Trophoblast cell (in vitro differentiated cells and primary cell): Measurements from ENCODE around the gene STX10.

Experiments used
- DNase-seq, 2 donors: peaks; one replicate each; pipeline ENCODE4 v3.0.0-alpha.2; 2016
- H2AFZ ChIP-seq: 2 replicates; pipeline ENCODE4 v1.6.1; 2013; ENCODE audit warnings: low read length, moderate library complexity, mild to moderate bottlenecking; ENCODE audit not compliant: insufficient read depth, poor library complexity
- H2AK5ac ChIP-seq: 2 replicates; pipeline ENCODE4 v1.6.1; 2013; ENCODE audit warnings: mild to moderate bottlenecking, low read length
- H2BK120ac ChIP-seq: 2 replicates; pipeline ENCODE4 v1.6.1; 2013; ENCODE audit warnings: low read length, mild to moderate bottlenecking, moderate library complexity; ENCODE audit not compliant: insufficient read depth, poor library complexity
- H2BK12ac ChIP-seq: 2 replicates; pipeline ENCODE4 v1.6.1; 2013; ENCODE audit warnings: mild to moderate bottlenecking, low read length, moderate library complexity
- H2BK5ac ChIP-seq: 2 replicates; pipeline ENCODE4 v1.6.1; 2013; ENCODE audit warnings: low read length, low read depth, moderate library complexity, mild to moderate bottlenecking; ENCODE audit not compliant: poor library complexity
- H3K14ac ChIP-seq: 2 replicates; pipeline ENCODE4 v1.6.1; 2013; ENCODE audit warnings: mild to moderate bottlenecking, low read length
- H3K18ac ChIP-seq: 2 replicates; pipeline ENCODE4 v1.6.1; 2013; ENCODE audit warnings: mild to moderate bottlenecking, low read length
- H3K23ac ChIP-seq: 2 replicates; pipeline ENCODE4 v1.6.1; 2013; ENCODE audit warnings: low read length
- H3K27ac ChIP-seq: 2 replicates; pipeline ENCODE4 v1.5.1; 2013; ENCODE audit warnings: low read depth, mild to moderate bottlenecking, inconsistent platforms, low read length, moderate library complexity
- H3K27me3 ChIP-seq: 2 replicates; pipeline ENCODE4 v1.6.1; 2013; ENCODE audit warnings: inconsistent platforms, mild to moderate bottlenecking, low read length, moderate library complexity; ENCODE audit not compliant: insufficient read depth
- H3K36me3 ChIP-seq, 2 experiments: 1 replicate in 1 of 2; 2 replicates in 1 of 2; pipeline ENCODE4 v1.6.1; 2013; ENCODE audit warnings: low read length in 2 of 2, mild to moderate bottlenecking in 2 of 2, moderate library complexity in 1 of 2; ENCODE audit not compliant: insufficient read depth in 2 of 2, control insufficient read depth in 1 of 2
- H3K4ac ChIP-seq: 2 replicates; pipeline ENCODE4 v1.6.1; 2013; ENCODE audit warnings: low read depth, mild to moderate bottlenecking, low read length, moderate library complexity
- H3K4me1 ChIP-seq, 2 experiments: 1 replicate in 1 of 2; 2 replicates in 1 of 2; pipeline ENCODE4 v1.6.1; 2013; ENCODE audit warnings: low read length in 2 of 2, mild to moderate bottlenecking in 2 of 2, moderate library complexity in 1 of 2; ENCODE audit not compliant: insufficient read depth in 2 of 2, control insufficient read depth in 1 of 2
- H3K4me2 ChIP-seq: 2 replicates; pipeline ENCODE4 v1.6.1; 2013; ENCODE audit warnings: inconsistent platforms, mild to moderate bottlenecking, low read length, moderate library complexity
- H3K4me3 ChIP-seq: 2 replicates; pipeline ENCODE4 v1.5.1; 2013; ENCODE audit warnings: mild to moderate bottlenecking, low read depth, low read length, inconsistent platforms
- H3K79me1 ChIP-seq: one replicate; pipeline ENCODE4 v1.6.1; 2013; ENCODE audit warnings: low read length
- H3K79me2 ChIP-seq: 2 replicates; pipeline ENCODE4 v1.6.1; 2013; ENCODE audit warnings: low read length, mild to moderate bottlenecking; ENCODE audit not compliant: control insufficient read depth, insufficient read depth, poor library complexity
- H3K9ac ChIP-seq: 2 replicates; pipeline ENCODE4 v1.6.1; 2013; ENCODE audit warnings: mild to moderate bottlenecking, low read length
- H3K9me3 ChIP-seq: 2 replicates; pipeline ENCODE4 v1.6.1; 2013; ENCODE audit warnings: low read depth, mild to moderate bottlenecking, control low read depth, inconsistent platforms, low read length; ENCODE audit not compliant: insufficient read depth
- H4K12ac ChIP-seq: 2 replicates; pipeline ENCODE4 v1.6.1; 2013; ENCODE audit warnings: low read depth, mild to moderate bottlenecking, low read length, moderate library complexity
- H4K8ac ChIP-seq: 2 replicates; pipeline ENCODE4 v1.6.1; 2013; ENCODE audit warnings: low read depth, mild to moderate bottlenecking, low read length, moderate library complexity
- H4K91ac ChIP-seq: one replicate; pipeline ENCODE4 v1.6.1; 2013; ENCODE audit warnings: low read depth, mild to moderate bottlenecking, low read length, moderate library complexity
- WGBS: extraction: QIAGEN DNeasy Blood & Tissue Kit; methylation state at CpG from one replicate; pipeline ENCODE4 v1.1.7; 2013; ENCODE audit warnings: missing lambda C conversion rate; ENCODE audit not compliant: insufficient read length, insufficient coverage; ENCODE audit errors: extremely low coverage; 5-methylcytosine and 5-hydroxymethylcytosine counted together

STX10 gene

DNA sequence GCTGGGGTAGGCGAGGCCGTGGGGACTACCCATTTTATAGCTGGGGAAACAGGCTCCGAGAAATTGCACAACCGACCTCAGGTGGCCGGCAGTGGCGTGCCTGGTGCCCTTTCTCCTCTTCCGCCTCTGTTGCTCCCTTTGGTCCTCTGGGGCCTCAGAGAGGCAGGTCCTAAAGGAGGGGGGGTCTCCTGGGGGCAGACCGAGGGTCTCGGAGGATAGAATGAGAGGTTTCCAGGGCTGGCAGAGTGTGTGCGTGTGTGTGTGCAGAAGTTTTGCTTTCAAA, 11.3 kb downstream of the STX10 start:
- Histone ChIP-seq H3K79me2 (no peaks in the 10 kb centered on the region), H3K79me1 (no peaks in the 10 kb centered on the region), H2BK12ac (no peak overlapping the region), H3K4me2 (no peak overlapping the region), H3K4me1 (no peaks in the 10 kb centered on the region), H2AFZ (no peak overlapping the region), H4K8ac (no peak overlapping the region), H3K18ac (no peak overlapping the region), H3K27me3 (no peaks in the 10 kb centered on the region), H3K4ac (no peak overlapping the region), H4K91ac (no peak overlapping the region), H2BK5ac (no peak overlapping the region), H3K9me3 (peaks cover 6% of the 10 kb centered on the region), H3K36me3 (peaks cover 53 to 55% of the 10 kb centered on the region in 2 experiments), H3K27ac (no peak overlapping the region), H3K9ac (no peak overlapping the region), H4K12ac (no peak overlapping the region), H2BK120ac (no peak overlapping the region), H3K14ac (no peak overlapping the region), H3K4me3 (no peak overlapping the region), H3K23ac (no peak overlapping the region), H2AK5ac (no peak overlapping the region)
- no CpG with 5 or more reads among the region's 10 CpGs for WGBS
- peak in 1 of 2 donors; percentile 14 for DNase-seq

DNA sequence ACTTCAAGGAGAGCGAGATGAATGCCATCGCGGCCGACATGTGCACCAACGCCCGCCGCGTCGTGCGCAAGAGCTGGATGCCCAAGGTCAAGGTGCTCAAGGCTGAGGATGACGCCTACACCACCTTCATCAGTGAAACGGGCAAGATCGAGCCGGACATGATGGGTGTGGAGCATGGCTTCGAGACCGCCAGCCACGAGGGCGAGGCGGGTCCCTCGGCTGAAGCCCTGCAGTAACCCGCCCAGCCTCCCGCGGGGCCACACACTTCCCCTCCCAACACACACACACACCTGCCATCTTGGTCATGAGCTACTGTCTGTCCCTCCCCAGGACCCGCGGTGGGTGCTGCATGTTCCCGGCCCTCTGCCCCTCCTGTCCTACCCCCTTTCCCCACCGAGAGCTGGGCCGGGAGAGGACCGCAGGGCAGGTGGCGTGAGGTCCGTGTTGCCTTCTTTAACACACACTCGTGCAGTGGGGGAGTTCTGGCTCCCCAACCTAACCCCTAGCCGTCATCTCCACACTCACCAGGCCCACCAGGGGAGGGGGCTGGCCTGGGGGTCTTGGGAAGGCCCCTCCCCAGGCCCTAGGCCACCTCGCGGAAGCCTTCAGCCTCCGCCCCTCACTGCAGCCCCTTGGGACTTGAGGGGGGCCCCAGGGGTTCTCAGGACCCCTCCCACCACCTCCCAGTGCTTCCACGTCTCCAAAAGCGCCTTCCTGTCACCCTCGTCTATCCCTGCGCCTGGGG, 11.8 kb downstream of the STX10 start:
- H4K8ac ChIP-seq, result no peak overlapping the region
- no peak overlapping the region for H3K14ac ChIP-seq
- H3K9ac ChIP-seq, result no peak overlapping the region
- H2BK5ac ChIP-seq, result no peak overlapping the region
- no peak overlapping the region for H2BK120ac ChIP-seq
- no peak overlapping the region for H2AK5ac ChIP-seq
- no peak overlapping the region for H3K4me2 ChIP-seq
- H3K4me1 ChIP-seq, result no peaks in the 10 kb centered on the region
- no peak overlapping the region for H4K91ac ChIP-seq
- no peak overlapping the region for H3K4me3 ChIP-seq
- no peak overlapping the region for H4K12ac ChIP-seq
- no peaks in the 10 kb centered on the region for H3K79me2 ChIP-seq
- H2AFZ ChIP-seq, result no peak overlapping the region
- no peaks in the 10 kb centered on the region for H3K79me1 ChIP-seq
- no peak for DNase-seq
- H3K36me3 ChIP-seq, result peaks cover 53 to 54% of the 10 kb centered on the region in 2 experiments
- no peaks in the 10 kb centered on the region for H3K27me3 ChIP-seq
- H3K9me3 ChIP-seq, result peaks cover 6% of the 10 kb centered on the region
- H3K18ac ChIP-seq, result no peak overlapping the region
- H3K4ac ChIP-seq, result no peak overlapping the region
- no CpG with 5 or more reads among the region's 40 CpGs for WGBS
- no peak overlapping the region for H3K27ac ChIP-seq
- H3K23ac ChIP-seq, result no peak overlapping the region
- no peak overlapping the region for H2BK12ac ChIP-seq

DNA sequence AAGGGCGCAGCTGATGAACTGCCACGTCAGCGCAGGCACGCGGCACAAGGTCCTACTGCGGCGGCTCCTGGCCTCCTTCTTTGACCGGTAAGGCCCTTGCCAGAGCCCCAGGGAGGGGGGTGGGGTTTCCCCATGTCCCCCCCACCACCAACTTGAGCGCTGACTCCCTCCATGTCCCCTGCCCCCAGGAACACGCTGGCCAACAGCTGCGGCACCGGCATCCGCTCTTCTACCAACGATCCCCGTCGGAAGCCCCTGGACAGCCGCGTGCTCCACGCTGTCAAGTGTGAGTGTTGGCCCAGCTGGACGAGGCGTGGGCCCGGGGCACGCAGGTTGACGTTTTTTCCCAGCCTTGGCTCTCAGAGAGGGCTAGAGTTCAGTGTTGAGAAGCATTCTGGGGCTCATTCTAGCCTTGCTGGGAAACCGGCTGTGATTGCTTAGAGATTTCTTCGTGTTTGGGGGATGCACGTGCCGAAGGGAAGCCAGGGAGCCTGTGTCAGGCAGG, 12.8 kb downstream of the STX10 start:
- Histone ChIP-seq H3K9me3 (peaks cover 6% of the 10 kb centered on the region), H3K4me1 (no peaks in the 10 kb centered on the region), H3K4me2 (no peak overlapping the region), H3K14ac (no peak overlapping the region), H3K4me3 (no peak overlapping the region), H3K18ac (no peak overlapping the region), H3K23ac (no peak overlapping the region), H2BK120ac (no peak overlapping the region), H2AK5ac (no peak overlapping the region), H3K79me1 (no peaks in the 10 kb centered on the region), H4K91ac (no peak overlapping the region), H3K27me3 (no peaks in the 10 kb centered on the region), H4K12ac (no peak overlapping the region), H3K27ac (no peak overlapping the region), H3K79me2 (no peaks in the 10 kb centered on the region), H3K4ac (no peak overlapping the region), H2BK5ac (no peak overlapping the region), H2BK12ac (no peak overlapping the region), H3K9ac (no peak overlapping the region), H2AFZ (no peak overlapping the region), H3K36me3 (peaks cover 54 to 59% of the 10 kb centered on the region in 2 experiments), H4K8ac (no peak overlapping the region)
- WGBS, result no CpG with 5 or more reads among the region's 28 CpGs
- DNase-seq, result no peak

DNA sequence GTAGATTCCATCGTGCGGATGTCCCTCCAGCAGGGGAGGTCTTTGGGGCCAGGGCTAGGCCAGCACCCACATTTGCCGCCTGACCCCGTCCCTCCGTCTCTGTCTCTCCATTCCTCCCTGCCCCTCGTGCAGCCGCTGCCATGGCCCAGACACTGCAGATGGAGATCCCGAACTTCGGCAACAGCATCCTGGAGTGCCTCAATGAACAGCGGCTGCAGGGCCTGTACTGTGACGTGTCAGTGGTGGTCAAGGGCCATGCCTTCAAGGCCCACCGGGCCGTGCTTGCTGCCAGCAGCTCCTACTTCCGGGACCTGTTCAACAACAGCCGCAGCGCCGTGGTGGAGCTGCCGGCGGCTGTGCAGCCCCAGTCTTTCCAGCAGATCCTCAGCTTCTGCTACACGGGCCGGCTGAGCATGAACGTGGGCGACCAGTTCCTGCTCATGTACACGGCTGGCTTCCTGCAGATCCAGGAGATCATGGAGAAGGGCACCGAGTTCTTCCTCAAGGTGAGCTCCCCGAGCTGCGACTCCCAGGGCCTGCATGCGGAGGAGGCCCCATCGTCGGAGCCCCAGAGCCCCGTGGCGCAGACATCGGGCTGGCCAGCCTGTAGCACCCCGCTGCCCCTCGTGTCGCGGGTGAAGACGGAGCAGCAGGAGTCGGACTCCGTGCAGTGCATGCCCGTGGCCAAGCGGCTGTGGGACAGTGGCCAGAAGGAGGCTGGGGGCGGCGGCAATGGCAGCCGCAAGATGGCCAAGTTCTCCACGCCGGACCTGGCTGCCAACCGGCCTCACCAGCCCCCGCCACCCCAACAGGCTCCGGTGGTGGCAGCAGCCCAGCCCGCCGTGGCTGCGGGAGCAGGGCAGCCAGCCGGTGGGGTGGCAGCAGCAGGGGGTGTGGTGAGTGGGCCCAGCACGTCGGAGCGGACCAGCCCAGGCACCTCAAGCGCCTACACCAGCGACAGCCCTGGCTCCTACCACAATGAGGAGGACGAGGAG, 14.8 kb downstream of the STX10 start:
- no CpG with 5 or more reads among the region's 60 CpGs for WGBS
- no peak for DNase-seq
- H3K79me2 ChIP-seq, result no peaks in the 10 kb centered on the region

More for the DNA sequence above, 14.8 kb downstream of the STX10 start:
- Histone ChIP-seq H3K4me2 (no peak overlapping the region), H3K4me1 (no peaks in the 10 kb centered on the region), H2AFZ (no peak overlapping the region), H2BK12ac (no peak overlapping the region), H4K12ac (no peak overlapping the region), H2AK5ac (no peak overlapping the region), H3K9me3 (peaks cover 6% of the 10 kb centered on the region), H3K36me3 (peaks cover 55 to 65% of the 10 kb centered on the region in 2 experiments), H3K79me1 (no peaks in the 10 kb centered on the region), H2BK5ac (no peak overlapping the region), H3K23ac (no peak overlapping the region), H3K9ac (no peak overlapping the region), H2BK120ac (no peak overlapping the region), H3K4ac (no peak overlapping the region), H4K91ac (no peak overlapping the region), H3K27ac (no peak overlapping the region), H3K4me3 (peak overlapping the region; percentile 23), H4K8ac (no peak overlapping the region), H3K14ac (no peak overlapping the region), H3K18ac (no peak overlapping the region), H3K27me3 (no peaks in the 10 kb centered on the region)
